T-helper 1 cell (primary cell): ENCODE results near the gene CAMTA1.

Experiments
- DNase-seq, 5 donors: peaks; one replicate each; pipeline ENCODE4 v3.0.0-alpha.2; 2012 to 2020

Gene CAMTA1

GRCh38 chr1:7278045-7278444, 492.8 kb downstream of the CAMTA1 start:
- DNase-seq: no peak

GRCh38 chr1:7278827-7279765, 493.8 kb downstream of the CAMTA1 start:
- DNase-seq: no peak

GRCh38 chr1:7279769-7280168, 494.5 kb downstream of the CAMTA1 start:
- DNase-seq: no peak

GRCh38 chr1:7280347-7280960, 495.2 kb downstream of the CAMTA1 start:
- DNase-seq: no peak

GRCh38 chr1:7281821-7282220, 496.6 kb downstream of the CAMTA1 start:
- DNase-seq: no peak

GRCh38 chr1:7284839-7285435, 499.7 kb downstream of the CAMTA1 start:
- DNase-seq: no peak

GRCh38 chr1:7285856-7286454, 500.7 kb downstream of the CAMTA1 start:
- DNase-seq: no peak

- DNase-seq: no peak
Observed at GRCh38 chr1:7287013-7287412, 501.8 kb downstream of the CAMTA1 start.

GRCh38 chr1:7288992-7289391, 503.7 kb downstream of the CAMTA1 start:
- DNase-seq: no peak

- DNase-seq: no peak
Observed at GRCh38 chr1:7289694-7290093, 504.4 kb downstream of the CAMTA1 start.

- no peak for DNase-seq
Observed at GRCh38 chr1:7290971-7291970, 506.0 kb downstream of the CAMTA1 start.

GRCh38 chr1:7292036-7292681, 506.9 kb downstream of the CAMTA1 start:
- DNase-seq: no peak

- no peak for DNase-seq
Observed at GRCh38 chr1:7292714-7293419, 507.6 kb downstream of the CAMTA1 start.

- no peak for DNase-seq
Observed at GRCh38 chr1:7293702-7294629, 508.7 kb downstream of the CAMTA1 start.

- no peak for DNase-seq
Observed at GRCh38 chr1:7294636-7295035, 509.4 kb downstream of the CAMTA1 start.

- DNase-seq: no peak
Observed at GRCh38 chr1:7295946-7296345, 510.7 kb downstream of the CAMTA1 start.

GRCh38 chr1:7296968-7297367, 511.7 kb downstream of the CAMTA1 start:
- no peak for DNase-seq

- no peak for DNase-seq
Observed at GRCh38 chr1:7298145-7298544, 512.9 kb downstream of the CAMTA1 start.

- no peak for DNase-seq
Observed at GRCh38 chr1:7298749-7299151, 513.5 kb downstream of the CAMTA1 start.

GRCh38 chr1:7299329-7299799, 514.1 kb downstream of the CAMTA1 start:
- no peak for DNase-seq
